Gastroesophageal sphincter (tissue), 4 donors: Measurements from ENCODE around the gene SHTN1. TPM values are rescaled to one million over a fixed set of nuclear protein-coding genes. Genes with fewer than 3 reads are reported as not detected.

ENCODE experiments used
- ATAC-seq: fragments of 150-250 bp; one replicate; pipeline ENCODE4 v1.9.1; 2016; ENCODE audit warnings: mild to moderate bottlenecking, moderate library complexity
- H3K27ac ChIP-seq, 4 donors: fragments of 200-600 bp; sonication (generic) in 3 of 4; 1 replicate in 3 of 4; 2 replicates in 1 of 4; pipeline ENCODE4 v1.5.1; 2016 to 2019
- H3K27me3 ChIP-seq: fragments of 200-600 bp; sonication (generic); one replicate; pipeline ENCODE4 v1.5.1; 2019
- H3K36me3 ChIP-seq, 2 donors: fragments of 200-600 bp; sonication (generic); one replicate each; pipeline ENCODE4 v1.5.1; 2019; ENCODE audit warnings: control low read depth in 1 of 2
- H3K4me1 ChIP-seq, 3 donors: fragments of 200-600 bp; sonication (generic); 1 replicate in 2 of 3; 2 replicates in 1 of 3; pipeline ENCODE4 v1.5.1; 2016 to 2019; ENCODE audit warnings: control low read depth in 2 of 3
- H3K4me3 ChIP-seq, 2 donors: fragments of 200-600 bp; sonication (generic); one replicate each; pipeline ENCODE4 v1.5.1; 2019; ENCODE audit warnings: mild to moderate bottlenecking in 1 of 2, moderate library complexity in 1 of 2
- H3K9me3 ChIP-seq, 3 donors: fragments of 200-600 bp; sonication (generic); one replicate each; pipeline ENCODE4 v1.5.1; 2017 to 2019; ENCODE audit warnings: control low read depth in 2 of 3
- CTCF ChIP-seq, 4 experiments: fragments of 200-600 bp in 2 of 4; fragments of 450-650 bp in 2 of 4; sonication (generic) in 1 of 4; IDR thresholded peaks; one replicate each; pipeline ENCODE4 v1.5.1; 2017 to 2019; ENCODE audit warnings: antibody characterized with exemption in 4 of 4, mild to moderate bottlenecking in 2 of 4, moderate library complexity in 2 of 4
- EP300 ChIP-seq: sonication (generic); formaldehyde crosslinking; IDR thresholded peaks from one replicate; pipeline ENCODE4 v1.6.1; 2017; ENCODE audit warnings: antibody characterized with exemption, mild to moderate bottlenecking
- POLR2A ChIP-seq, 2 donors: fragments of 450-650 bp; IDR thresholded peaks; one replicate each; pipeline ENCODE4 v1.6.1; 2017; ENCODE audit warnings: antibody characterized with exemption in 2 of 2, mild to moderate bottlenecking in 2 of 2, moderate library complexity in 1 of 2
- POLR2AphosphoS5 ChIP-seq: sonication (generic); formaldehyde crosslinking; IDR thresholded peaks from one replicate; pipeline ENCODE4 v1.6.1; 2017; ENCODE audit warnings: antibody characterized with exemption
- WGBS, 2 donors: methylation state at CpG; one replicate each; pipeline ENCODE4 v1.1.5; 2018; ENCODE audit warnings: low coverage in 1 of 2; 5-methylcytosine and 5-hydroxymethylcytosine counted together
- total RNA-seq, 4 donors: library from RNA; depleted of rRNA; stranded (reverse); fragments of >200 nt; gene quantifications; one replicate each; pipeline ENCODE4 v1.1.0, GENCODE V29; 2016

Gene SHTN1, protein sequence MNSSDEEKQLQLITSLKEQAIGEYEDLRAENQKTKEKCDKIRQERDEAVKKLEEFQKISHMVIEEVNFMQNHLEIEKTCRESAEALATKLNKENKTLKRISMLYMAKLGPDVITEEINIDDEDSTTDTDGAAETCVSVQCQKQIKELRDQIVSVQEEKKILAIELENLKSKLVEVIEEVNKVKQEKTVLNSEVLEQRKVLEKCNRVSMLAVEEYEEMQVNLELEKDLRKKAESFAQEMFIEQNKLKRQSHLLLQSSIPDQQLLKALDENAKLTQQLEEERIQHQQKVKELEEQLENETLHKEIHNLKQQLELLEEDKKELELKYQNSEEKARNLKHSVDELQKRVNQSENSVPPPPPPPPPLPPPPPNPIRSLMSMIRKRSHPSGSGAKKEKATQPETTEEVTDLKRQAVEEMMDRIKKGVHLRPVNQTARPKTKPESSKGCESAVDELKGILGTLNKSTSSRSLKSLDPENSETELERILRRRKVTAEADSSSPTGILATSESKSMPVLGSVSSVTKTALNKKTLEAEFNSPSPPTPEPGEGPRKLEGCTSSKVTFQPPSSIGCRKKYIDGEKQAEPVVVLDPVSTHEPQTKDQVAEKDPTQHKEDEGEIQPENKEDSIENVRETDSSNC
- total RNA-seq = 1 to 10 TPM; 4.3 to 9.2 (median 6.3) TPM

- peak; percentile 71 for ATAC-seq
- Histone ChIP-seq H3K4me3 (peak within 1 kb of the TSS; percentile 52 to 80), H3K27me3 (peaks cover 38% of the 10 kb centered on the region), H3K4me1 (peaks cover 0 to 10% (median 3%) of the 10 kb centered on the region in 3 donors), H3K36me3 (no peaks in the 10 kb centered on the region), H3K27ac (peak within 1 kb of the TSS in 3 of 4 donors; percentile 46 to 75 (median 74)), H3K9me3 (no peaks in the 10 kb centered on the region)
- TF ChIP-seq POLR2A (IDR thresholded peaks at IDR 0.05) (peak in 1 of 2 donors; percentile 1), POLR2AphosphoS5 (no peak)
- no CpG with 5 or more reads among the region's 46 CpGs for WGBS, 2 donors
Measured at GRCh38 chr10:117005026-117005526, at the start of gene SHTN1. SHTN1 (minus strand) TSS chr10:117005187; CDS start chr10:117005079, 108 bp downstream.

DNA sequence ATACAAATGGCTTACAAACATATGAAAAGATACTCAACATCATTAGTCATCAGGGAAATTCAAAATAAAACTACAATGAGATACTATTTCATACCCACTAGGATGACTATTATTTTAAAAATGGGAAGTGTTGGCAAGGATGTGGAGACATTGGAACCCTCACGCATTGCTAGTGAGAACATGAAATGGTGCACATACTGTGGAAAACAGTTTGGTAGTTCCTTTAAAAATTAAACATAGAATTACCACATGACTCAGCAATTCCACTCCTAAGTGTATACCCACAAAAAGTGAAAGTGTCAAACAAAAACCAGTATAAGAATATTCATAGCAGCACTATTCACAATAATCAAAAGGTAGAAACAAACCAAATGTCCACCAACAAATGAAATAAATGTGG, 48.5 kb upstream of the SHTN1 start:
- H3K4me1 ChIP-seq = no peaks in the 10 kb centered on the region
- no peak overlapping the region for H3K27ac ChIP-seq
- H3K36me3 ChIP-seq = no peaks in the 10 kb centered on the region
- H3K4me3 ChIP-seq = no peak overlapping the region
- H3K9me3 ChIP-seq = peaks cover 0 to 38% (median 0%) of the 10 kb centered on the region in 3 donors
- WGBS, 2 donors = 67 to 77% methylated on average over 1 of the region's 1 CpG
- ATAC-seq = no peak
- no peak for TF ChIP-seq CTCF (IDR thresholded peaks at IDR 0.05)
- TF ChIP-seq EP300 = no peak
- no peak for TF ChIP-seq POLR2A (IDR thresholded peaks at IDR 0.05)
- no peak for TF ChIP-seq POLR2AphosphoS5
- H3K27me3 ChIP-seq = peaks cover 6% of the 10 kb centered on the region

DNA sequence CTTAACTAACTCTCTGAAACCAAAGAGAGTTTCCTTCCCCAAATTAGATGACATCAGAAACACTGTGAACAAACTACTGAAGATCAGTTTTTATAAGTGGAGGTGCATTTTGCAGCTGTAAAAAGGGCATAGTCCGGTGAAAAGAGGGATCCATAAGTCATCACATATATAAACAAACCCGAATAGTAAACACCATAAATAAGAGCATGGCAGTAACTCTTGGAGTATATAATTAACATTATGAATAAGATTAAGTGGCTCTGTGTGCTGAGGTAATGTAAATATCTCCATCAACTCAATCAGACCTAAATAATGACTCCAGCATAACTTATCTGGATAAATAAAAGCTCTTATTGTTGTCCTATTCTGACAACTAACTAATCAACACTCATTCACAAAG, 43.0 kb upstream of the SHTN1 start:
- Histone ChIP-seq H3K4me3 (no peak overlapping the region), H3K27me3 (peaks cover 6% of the 10 kb centered on the region), H3K4me1 (no peaks in the 10 kb centered on the region), H3K36me3 (no peaks in the 10 kb centered on the region), H3K27ac (no peak overlapping the region), H3K9me3 (peaks cover 0 to 31% (median 0%) of the 10 kb centered on the region in 3 donors)
- TF ChIP-seq EP300 (no peak), CTCF (IDR thresholded peaks at IDR 0.05) (no peak), POLR2AphosphoS5 (no peak), POLR2A (IDR thresholded peaks at IDR 0.05) (no peak)
- ATAC-seq = no peak
- 37 to 100% methylated on average over 1 to 2 of the region's 2 CpGs for WGBS, 2 donors

GRCh38 chr10:117016266-117016665, 11.3 kb upstream of the SHTN1 start:
- no peaks in the 10 kb centered on the region for H3K4me1 ChIP-seq
- no peak overlapping the region for H3K27ac ChIP-seq
- H3K27me3 ChIP-seq = no peaks in the 10 kb centered on the region
- no peaks in the 10 kb centered on the region for H3K9me3 ChIP-seq
- ATAC-seq = no peak
- no peaks in the 10 kb centered on the region for H3K36me3 ChIP-seq
- TF ChIP-seq CTCF (IDR thresholded peaks at IDR 0.05) (no peak), EP300 (no peak), POLR2AphosphoS5 (no peak), POLR2A (IDR thresholded peaks at IDR 0.05) (no peak)
- WGBS, 2 donors = 87 to 95% methylated on average over 8 of the region's 8 CpGs
- H3K4me3 ChIP-seq = no peak overlapping the region

- no peaks in the 10 kb centered on the region for H3K9me3 ChIP-seq
- no peak for TF ChIP-seq CTCF (IDR thresholded peaks at IDR 0.05)
- no peak for TF ChIP-seq POLR2AphosphoS5
- no peak for TF ChIP-seq POLR2A (IDR thresholded peaks at IDR 0.05)
- no peak for TF ChIP-seq EP300
- H3K27me3 ChIP-seq = no peaks in the 10 kb centered on the region
- no peaks in the 10 kb centered on the region for H3K36me3 ChIP-seq
- no peak overlapping the region for H3K27ac ChIP-seq
- H3K4me3 ChIP-seq = no peak overlapping the region
- no peaks in the 10 kb centered on the region for H3K4me1 ChIP-seq
- ATAC-seq = no peak
Measured at GRCh38 chr10:117014835-117015234, 9.8 kb upstream of the SHTN1 start.
